HEK293 (cell line): ENCODE results near the gene PCBP2.

Source experiments
- CTCF ChIP-seq: fragments of 450-650 bp; formaldehyde crosslinking; IDR thresholded peaks from 2 replicates; pipeline ENCODE4 v1.5.1; 2016; ENCODE audit warnings: missing biosample characterization, missing genetic modification characterization
- REST ChIP-seq: fragments of 450-650 bp; formaldehyde crosslinking; IDR thresholded peaks from 2 replicates; pipeline ENCODE4 v1.5.1; 2016; ENCODE audit warnings: missing biosample characterization, missing genetic modification characterization
- SCRT1 ChIP-seq: fragments of 450-650 bp; formaldehyde crosslinking; IDR thresholded peaks from 2 replicates; pipeline ENCODE4 v1.5.1; 2016; ENCODE audit warnings: missing biosample characterization, missing genetic modification characterization, borderline replicate concordance
- ZBTB49 ChIP-seq: fragments of 450-650 bp; formaldehyde crosslinking; IDR thresholded peaks from 2 replicates; pipeline ENCODE4 v1.5.1; 2016; ENCODE audit warnings: missing biosample characterization, missing genetic modification characterization, low read depth
- ZNF48 ChIP-seq: fragments of 450-650 bp; formaldehyde crosslinking; IDR thresholded peaks from 2 replicates; pipeline ENCODE4 v1.5.1; 2016; ENCODE audit warnings: missing biosample characterization, missing genetic modification characterization
- ZNF571 ChIP-seq: fragments of 450-650 bp; formaldehyde crosslinking; IDR thresholded peaks from 2 replicates; pipeline ENCODE4 v1.5.0; 2017; ENCODE audit warnings: missing biosample characterization, missing genetic modification characterization
- ZNF670 ChIP-seq: fragments of 450-650 bp; formaldehyde crosslinking; IDR thresholded peaks from 2 replicates; pipeline ENCODE4 v1.5.1; 2016; ENCODE audit warnings: missing biosample characterization, missing genetic modification characterization, low read depth
- ZNF701 ChIP-seq: fragments of 450-650 bp; formaldehyde crosslinking; IDR thresholded peaks from 2 replicates; pipeline ENCODE4 v1.5.1; 2016; ENCODE audit warnings: missing biosample characterization, missing genetic modification characterization

DNA sequence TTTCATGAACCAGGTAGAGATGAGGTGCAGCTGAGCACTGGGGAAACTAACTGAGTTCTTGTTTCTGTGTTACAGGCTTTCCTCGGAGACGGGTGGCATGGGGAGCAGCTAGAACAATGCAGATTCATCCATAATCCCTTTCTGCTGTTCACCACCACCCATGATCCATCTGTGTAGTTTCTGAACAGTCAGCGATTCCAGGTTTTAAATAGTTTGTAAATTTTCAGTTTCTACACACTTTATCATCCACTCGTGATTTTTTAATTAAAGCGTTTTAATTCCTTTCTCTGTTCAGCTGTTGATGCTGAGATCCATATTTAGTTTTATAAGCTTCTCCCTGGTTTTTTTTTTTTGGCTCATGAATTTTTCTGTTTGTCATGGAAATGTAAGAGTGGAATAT is 27.4 kb downstream of the PCBP2 start:
- no peak for TF ChIP-seq SCRT1 (tag by site-specific recombination)
- no peak for TF ChIP-seq ZNF571 (tag by site-specific recombination)
- no peak for TF ChIP-seq ZBTB49 (tag by site-specific recombination)
- no peak for TF ChIP-seq ZNF48
- TF ChIP-seq REST (tag by site-specific recombination) = no peak
- TF ChIP-seq CTCF (tag by site-specific recombination) = no peak
- no peak for TF ChIP-seq ZNF701 (tag by site-specific recombination)
- TF ChIP-seq ZNF670 = no peak
